ENCODE results near the gene NGEF. TPM values are rescaled to one million over a fixed set of nuclear protein-coding genes. Genes with fewer than 3 reads are reported as not detected.
"Not testable (repeated sequence)": the region's sequence is repeated elsewhere in the genome, so short reads cannot be mapped to it uniquely, and the experiment has no call there.

NGEF gene
- total RNA-seq, 1 donor, result 17.4 TPM

DNA sequence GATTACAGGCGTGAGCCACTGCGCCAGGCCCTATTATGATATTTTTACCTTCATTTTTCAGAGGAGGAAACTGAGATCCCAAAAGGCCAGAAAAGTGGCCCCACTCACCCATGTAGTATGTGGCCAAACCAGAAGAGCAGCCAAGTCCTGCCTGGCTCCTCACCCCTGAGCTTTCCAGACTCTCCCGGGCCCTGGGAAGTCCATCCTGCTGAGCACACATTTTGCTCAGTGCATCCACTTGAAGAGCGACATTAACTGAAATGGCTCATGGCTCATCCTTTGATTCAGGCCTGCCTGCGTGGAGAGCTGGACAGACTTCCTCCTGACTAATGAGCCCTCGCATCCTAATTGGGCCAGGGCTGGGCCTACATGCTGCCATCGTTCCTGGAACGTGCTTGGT is 9.5 kb upstream of the NGEF start:
- TF ChIP-seq, protein P1, sequence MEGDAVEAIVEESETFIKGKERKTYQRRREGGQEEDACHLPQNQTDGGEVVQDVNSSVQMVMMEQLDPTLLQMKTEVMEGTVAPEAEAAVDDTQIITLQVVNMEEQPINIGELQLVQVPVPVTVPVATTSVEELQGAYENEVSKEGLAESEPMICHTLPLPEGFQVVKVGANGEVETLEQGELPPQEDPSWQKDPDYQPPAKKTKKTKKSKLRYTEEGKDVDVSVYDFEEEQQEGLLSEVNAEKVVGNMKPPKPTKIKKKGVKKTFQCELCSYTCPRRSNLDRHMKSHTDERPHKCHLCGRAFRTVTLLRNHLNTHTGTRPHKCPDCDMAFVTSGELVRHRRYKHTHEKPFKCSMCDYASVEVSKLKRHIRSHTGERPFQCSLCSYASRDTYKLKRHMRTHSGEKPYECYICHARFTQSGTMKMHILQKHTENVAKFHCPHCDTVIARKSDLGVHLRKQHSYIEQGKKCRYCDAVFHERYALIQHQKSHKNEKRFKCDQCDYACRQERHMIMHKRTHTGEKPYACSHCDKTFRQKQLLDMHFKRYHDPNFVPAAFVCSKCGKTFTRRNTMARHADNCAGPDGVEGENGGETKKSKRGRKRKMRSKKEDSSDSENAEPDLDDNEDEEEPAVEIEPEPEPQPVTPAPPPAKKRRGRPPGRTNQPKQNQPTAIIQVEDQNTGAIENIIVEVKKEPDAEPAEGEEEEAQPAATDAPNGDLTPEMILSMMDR (IDR thresholded peaks at IDR 0.05; ENCODE audit: insufficient read depth, low read length), result no peak
- DNase-seq (ENCODE audit: low read depth), result no peak
- H3K4me3 ChIP-seq (ENCODE audit: low read depth, low read length), result no peak overlapping the region

DNA sequence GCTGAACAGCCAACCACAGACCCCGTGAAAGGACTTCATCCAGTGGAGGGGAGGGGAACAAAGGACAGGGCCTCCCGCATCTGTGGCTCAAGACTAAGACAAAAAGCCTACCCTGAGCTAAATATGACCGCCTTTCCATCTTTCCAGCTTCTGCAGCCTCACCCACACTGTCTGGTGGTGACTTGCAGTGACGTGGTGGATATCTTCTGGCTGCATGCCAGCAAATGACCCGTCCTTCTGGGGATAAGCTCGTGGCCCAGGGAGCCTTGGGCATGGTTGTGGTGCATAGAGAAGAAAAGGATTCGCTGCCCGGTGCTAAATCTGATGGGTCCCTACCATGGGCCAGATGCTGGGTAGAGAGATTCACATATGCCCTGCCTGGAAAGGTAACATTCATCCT is 8.7 kb upstream of the NGEF start:
- no peak overlapping the region for H3K4me3 ChIP-seq (ENCODE audit: low read depth, low read length)
- peak; percentile 32 for DNase-seq (ENCODE audit: low read depth)
- TF ChIP-seq, protein P1 (IDR thresholded peaks at IDR 0.05; ENCODE audit: insufficient read depth, low read length), result no peak

DNA sequence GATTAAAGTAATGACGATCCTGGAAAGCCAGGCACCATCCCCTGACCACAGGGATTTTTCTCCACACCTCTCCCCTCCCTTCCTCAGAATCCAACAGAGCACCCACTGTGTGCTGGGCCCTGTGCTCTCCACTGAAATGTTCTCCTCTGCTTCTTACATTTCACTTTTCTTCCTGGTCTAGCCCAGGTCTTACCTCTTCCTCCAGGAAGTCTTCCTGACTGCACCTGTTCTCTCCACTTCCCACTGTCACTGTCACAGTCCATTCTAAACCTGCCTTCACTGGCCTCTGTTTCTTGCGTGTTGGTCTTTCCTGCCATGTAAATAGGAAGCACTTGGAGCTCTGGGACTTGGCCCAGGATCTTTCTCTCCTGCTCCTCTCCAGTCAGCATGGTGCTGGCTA is 7.4 kb upstream of the NGEF start:
- DNase-seq (ENCODE audit: low read depth), result no peak
- TF ChIP-seq, protein P1 (IDR thresholded peaks at IDR 0.05; ENCODE audit: insufficient read depth, low read length), result no peak

DNA sequence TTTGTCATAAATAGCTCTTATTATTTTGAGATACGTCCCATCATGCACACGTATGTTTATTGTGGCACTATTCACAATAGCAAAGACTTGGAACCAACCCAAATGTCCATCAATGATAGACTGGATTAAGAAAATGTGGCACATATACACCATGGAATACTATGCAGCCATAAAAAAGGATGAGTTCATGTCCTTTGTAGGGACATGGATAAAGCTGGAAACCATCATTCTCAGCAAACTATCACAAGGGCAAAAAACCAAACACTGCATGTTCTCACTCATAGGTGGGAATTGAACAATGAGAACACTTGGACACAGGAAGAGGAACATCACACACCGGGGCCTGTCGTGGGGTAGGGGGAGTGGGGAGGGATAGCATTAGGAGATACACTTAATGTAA is 6.6 kb upstream of the NGEF start:
- not testable (repeated sequence) for DNase-seq (ENCODE audit: low read depth); H3K4me3 ChIP-seq (ENCODE audit: low read depth, low read length)

More for the DNA sequence above, 7.4 kb upstream of the NGEF start:
- no peak overlapping the region for H3K4me3 ChIP-seq (ENCODE audit: low read depth, low read length)

DNA sequence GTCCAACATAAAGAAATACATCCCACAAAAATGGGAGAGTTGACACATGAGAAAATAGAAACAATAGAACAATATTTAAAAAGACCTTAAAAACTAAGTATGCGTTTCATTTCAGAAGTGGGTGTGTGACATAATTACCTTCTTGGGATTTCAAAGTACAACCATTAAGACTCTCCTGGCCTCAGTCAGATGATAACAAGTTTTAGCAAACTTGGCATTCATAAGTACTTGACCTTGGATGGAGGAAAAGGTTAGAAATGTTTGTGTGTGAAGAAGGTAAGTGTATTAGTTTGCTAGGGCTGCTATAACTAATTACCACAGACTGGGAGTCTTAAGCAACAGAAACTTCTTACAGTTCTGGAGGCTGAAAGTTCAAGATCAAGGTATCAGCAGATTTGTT is 4.9 kb upstream of the NGEF start:
- no peak overlapping the region for H3K4me3 ChIP-seq (ENCODE audit: low read depth, low read length)
- no peak for DNase-seq (ENCODE audit: low read depth)
- TF ChIP-seq, protein P1 (IDR thresholded peaks at IDR 0.05; ENCODE audit: insufficient read depth, low read length), result no peak

DNA sequence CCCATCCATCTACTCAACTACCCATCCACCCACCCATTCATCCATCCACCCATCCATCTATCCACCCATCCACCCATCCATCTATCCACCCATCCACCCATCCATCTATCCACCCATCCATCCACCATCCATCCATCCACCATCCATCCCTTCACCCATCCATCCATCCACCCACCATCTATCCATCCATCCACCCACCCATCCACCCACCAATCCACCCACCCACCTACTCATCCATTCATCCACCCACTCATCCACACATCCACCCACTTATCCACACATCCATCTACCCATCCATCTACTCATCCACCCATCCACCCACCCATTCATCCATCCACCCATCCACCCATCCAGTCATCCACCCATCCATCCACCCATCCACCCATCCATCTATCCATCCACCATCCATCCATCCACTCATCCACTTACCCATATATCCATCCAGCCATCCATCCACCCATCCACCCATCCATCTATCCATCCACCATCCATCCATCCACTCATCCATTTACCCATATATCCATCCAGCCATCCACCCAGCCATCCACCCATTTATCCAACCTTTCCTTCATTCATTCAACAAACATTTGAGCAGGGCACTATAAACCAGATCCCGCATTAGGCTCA is 2.1 kb upstream of the NGEF start:
- H3K4me3 ChIP-seq (ENCODE audit: low read depth, low read length), result no peak overlapping the region
- TF ChIP-seq, protein P1 (IDR thresholded peaks at IDR 0.05; ENCODE audit: insufficient read depth, low read length), result no peak
- DNase-seq (ENCODE audit: low read depth), result no peak

DNA sequence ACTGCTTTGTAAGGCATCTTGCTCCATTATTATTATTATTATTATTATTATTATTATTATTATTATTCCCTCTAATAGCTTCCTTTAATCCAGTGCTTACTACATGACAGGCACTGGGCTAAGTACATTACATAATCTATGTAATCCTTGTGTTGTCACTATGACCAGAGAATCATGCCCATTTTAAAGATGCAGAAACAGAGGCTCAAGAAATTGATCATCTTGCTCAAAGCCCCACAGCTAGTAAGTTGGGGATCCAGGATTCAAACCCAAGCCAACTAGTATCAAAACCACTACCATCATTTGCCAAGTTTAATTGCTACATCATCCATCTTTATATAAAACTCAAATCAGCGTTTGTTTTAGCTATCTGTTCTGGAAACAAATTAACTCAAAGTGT is 594 bp upstream of the NGEF start:
- H3K4me3 ChIP-seq (ENCODE audit: low read depth, low read length), result no peak overlapping the region
- TF ChIP-seq, protein P1 (IDR thresholded peaks at IDR 0.05; ENCODE audit: insufficient read depth, low read length), result no peak
- no peak for DNase-seq (ENCODE audit: low read depth)
